ENCODE results near the gene RARRES2.
"Not testable (repeated sequence)": the region's sequence is repeated elsewhere in the genome, so short reads cannot be mapped to it uniquely, and the experiment has no call there.

DNA sequence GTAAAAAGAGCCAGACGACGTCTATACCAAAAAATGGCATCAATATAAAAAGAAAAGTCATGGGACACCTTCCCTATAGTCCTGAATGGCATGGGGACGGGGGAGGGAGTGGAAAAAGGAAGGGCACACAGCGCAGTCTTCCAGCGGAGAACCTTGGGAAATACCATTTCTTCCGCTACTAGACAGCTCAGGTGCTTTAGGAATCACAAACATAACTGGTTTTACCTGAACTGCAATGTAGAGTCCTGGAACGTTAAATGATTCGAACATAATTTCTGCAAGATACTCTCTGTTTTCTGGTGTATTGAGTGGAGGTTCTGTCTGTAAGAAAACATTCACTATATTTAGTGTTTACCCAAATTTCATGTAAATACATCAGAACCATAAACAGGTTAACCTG, 46.4 kb downstream of the RARRES2 start:
- TF ChIP-seq, protein P1, sequence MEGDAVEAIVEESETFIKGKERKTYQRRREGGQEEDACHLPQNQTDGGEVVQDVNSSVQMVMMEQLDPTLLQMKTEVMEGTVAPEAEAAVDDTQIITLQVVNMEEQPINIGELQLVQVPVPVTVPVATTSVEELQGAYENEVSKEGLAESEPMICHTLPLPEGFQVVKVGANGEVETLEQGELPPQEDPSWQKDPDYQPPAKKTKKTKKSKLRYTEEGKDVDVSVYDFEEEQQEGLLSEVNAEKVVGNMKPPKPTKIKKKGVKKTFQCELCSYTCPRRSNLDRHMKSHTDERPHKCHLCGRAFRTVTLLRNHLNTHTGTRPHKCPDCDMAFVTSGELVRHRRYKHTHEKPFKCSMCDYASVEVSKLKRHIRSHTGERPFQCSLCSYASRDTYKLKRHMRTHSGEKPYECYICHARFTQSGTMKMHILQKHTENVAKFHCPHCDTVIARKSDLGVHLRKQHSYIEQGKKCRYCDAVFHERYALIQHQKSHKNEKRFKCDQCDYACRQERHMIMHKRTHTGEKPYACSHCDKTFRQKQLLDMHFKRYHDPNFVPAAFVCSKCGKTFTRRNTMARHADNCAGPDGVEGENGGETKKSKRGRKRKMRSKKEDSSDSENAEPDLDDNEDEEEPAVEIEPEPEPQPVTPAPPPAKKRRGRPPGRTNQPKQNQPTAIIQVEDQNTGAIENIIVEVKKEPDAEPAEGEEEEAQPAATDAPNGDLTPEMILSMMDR (IDR thresholded peaks at IDR 0.05), result not testable (repeated sequence)
- TF ChIP-seq POLR2A (IDR thresholded peaks at IDR 0.05), result not testable (repeated sequence)
